Chondrocyte (in vitro differentiated cells): ENCODE results near the gene KIF1C. TPM values are rescaled to one million over a fixed set of nuclear protein-coding genes. Genes with fewer than 3 reads are reported as not detected.
"Not testable (repeated sequence)": the region's sequence is repeated elsewhere in the genome, so short reads cannot be mapped to it uniquely, and the experiment has no call there.

Experiments
- DNase-seq: peaks from one replicate; pipeline ENCODE4 v3.0.0; 2021; ENCODE audit warnings: mixed read lengths, low spot score
- H3K27ac Mint-ChIP-seq: one replicate; pipeline ENCODE4 v1.8.0; 2021; ENCODE audit warnings: mild to moderate bottlenecking, moderate library complexity, mixed read lengths; ENCODE audit not compliant: unreplicated experiment
- H3K27me3 Mint-ChIP-seq: 2 replicates; pipeline ENCODE4 v1.8.0; 2021; ENCODE audit warnings: low read depth, mixed read lengths
- H3K36me3 Mint-ChIP-seq: 2 replicates; pipeline ENCODE4 v1.8.0; 2021; ENCODE audit warnings: low read depth, mixed read lengths
- H3K4me1 Mint-ChIP-seq: 2 replicates; pipeline ENCODE4 v1.8.0; 2021; ENCODE audit warnings: low read depth, mild to moderate bottlenecking, mixed read lengths
- H3K4me3 Mint-ChIP-seq: one replicate; pipeline ENCODE4 v1.8.0; 2021; ENCODE audit warnings: mild to moderate bottlenecking, moderate library complexity, mixed read lengths; ENCODE audit not compliant: unreplicated experiment
- H3K9me3 Mint-ChIP-seq: 2 replicates; pipeline ENCODE4 v1.8.0; 2021; ENCODE audit warnings: low read depth, mixed read lengths
- CTCF ChIP-seq: fragments of 200-600 bp; sonication (generic); IDR thresholded peaks from 2 replicates; pipeline ENCODE4 v1.5.0; 2021; ENCODE audit warnings: antibody characterized with exemption, mild to moderate bottlenecking, moderate library complexity
- microRNA-seq: library from miRNA; unstranded; fragments of <30 nt; microRNA quantifications from one replicate; pipeline ENCODE4 v1.2.0, GENCODE V29; 2020; ENCODE audit warnings: borderline number of aligned reads
- total RNA-seq: library from RNA; stranded (reverse); gene quantifications from 3 replicates; pipeline ENCODE4 v1.2.1, GENCODE V29; 2021

The KIF1C gene
- total RNA-seq, 1 donor from 2014 or later = 174 TPM

- no peak for DNase-seq
- peaks cover 6% of the 10 kb centered on the region for H3K4me1 Mint-ChIP-seq
- H3K9me3 Mint-ChIP-seq = no peaks in the 10 kb centered on the region
- no peak for TF ChIP-seq CTCF
- H3K36me3 Mint-ChIP-seq = no peaks in the 10 kb centered on the region
- peaks cover 5% of the 10 kb centered on the region for H3K27me3 Mint-ChIP-seq
- no peak overlapping the region for H3K4me3 Mint-ChIP-seq
- H3K27ac Mint-ChIP-seq = no peak overlapping the region
Measured at GRCh38 chr17:5068236-5068635, 70.5 kb downstream of the KIF1C start.

- TF ChIP-seq CTCF = no peak
Measured at GRCh38 chr17:5069724-5070123, 72.0 kb downstream of the KIF1C start.

DNA sequence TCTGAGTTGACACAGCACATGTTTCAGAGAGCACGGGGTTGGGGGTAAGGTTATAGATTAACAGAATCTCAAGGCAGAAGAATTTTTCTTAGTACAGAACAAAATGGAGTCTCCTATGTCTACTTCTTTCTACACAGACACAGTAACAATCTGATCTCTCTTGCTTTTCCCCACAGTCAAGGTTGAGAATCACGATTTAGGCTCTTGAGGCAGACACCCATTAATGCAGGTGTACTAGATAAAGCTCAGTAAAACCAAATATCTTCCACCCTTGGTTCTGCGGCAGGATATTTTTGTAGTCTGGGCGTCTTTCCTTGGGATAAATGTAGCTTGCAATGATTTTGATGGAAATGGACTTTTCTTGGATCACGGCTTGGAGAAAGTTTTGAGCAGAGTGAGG, 77.7 kb downstream of the KIF1C start:
- H3K27me3 Mint-ChIP-seq, H3K4me1 Mint-ChIP-seq, H3K4me3 Mint-ChIP-seq, DNase-seq, H3K36me3 Mint-ChIP-seq, H3K27ac Mint-ChIP-seq, H3K9me3 Mint-ChIP-seq: not testable (repeated sequence)

More at GRCh38 chr17:5069724-5070123, 72.0 kb downstream of the KIF1C start:
- DNase-seq = no peak
- Mint-ChIP-seq H3K9me3 (no peaks in the 10 kb centered on the region), H3K4me3 (no peak overlapping the region), H3K36me3 (no peaks in the 10 kb centered on the region), H3K27ac (no peak overlapping the region), H3K27me3 (peaks cover 5% of the 10 kb centered on the region), H3K4me1 (peaks cover 6% of the 10 kb centered on the region)

GRCh38 chr17:5077275-5077674, 79.5 kb downstream of the KIF1C start:
- not testable (repeated sequence) for H3K4me3 Mint-ChIP-seq, H3K27me3 Mint-ChIP-seq, H3K27ac Mint-ChIP-seq, H3K9me3 Mint-ChIP-seq, H3K36me3 Mint-ChIP-seq, H3K4me1 Mint-ChIP-seq
- peak; percentile 41 for DNase-seq

DNA sequence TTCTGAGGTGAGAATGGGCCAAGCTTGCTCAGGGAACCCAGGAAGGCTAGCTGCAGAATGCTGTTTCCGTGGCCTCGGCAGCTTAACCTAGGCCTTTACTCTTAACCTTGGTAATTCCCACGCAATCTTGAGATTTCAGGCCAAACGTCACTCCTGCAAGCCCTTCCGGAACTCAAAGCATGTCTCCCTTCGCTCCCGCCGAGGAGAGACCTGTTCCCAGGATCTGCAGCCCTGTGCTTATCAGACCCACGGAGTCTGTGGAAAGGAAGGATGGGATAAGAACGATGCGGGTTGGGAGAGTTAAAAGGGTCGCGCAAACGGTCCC, 80.0 kb downstream of the KIF1C start:
- Mint-ChIP-seq H3K27ac (no peak overlapping the region), H3K4me3 (peak overlapping the region; percentile 71), H3K4me1 (peaks cover 4% of the 10 kb centered on the region), H3K27me3 (peaks cover 3% of the 10 kb centered on the region), H3K9me3 (peaks cover under 1% of the 10 kb centered on the region), H3K36me3 (peaks cover 2% of the 10 kb centered on the region)
- no peak for TF ChIP-seq CTCF
- DNase-seq = peak; percentile 67

Small RNA genes lying within 50 kb of the gene (microRNA-seq; reads per million reads assigned to microRNA genes)
- gene MIR6864 (not detected), gene MIR6865 (not detected)

Other genes with a start within 250 kb of the KIF1C start
- gene TM4SF5, start 226.1 kb upstream of the KIF1C start, total RNA-seq = not detected in 3 replicates
- gene VMO1, start 211.6 kb upstream of the KIF1C start, total RNA-seq = 0.82 to 2.4 TPM (median 1.2 TPM) in 3 replicates
- gene GLTPD2, start 209.0 kb upstream of the KIF1C start, total RNA-seq = not detected in 3 replicates
- gene PSMB6, start 201.8 kb upstream of the KIF1C start, total RNA-seq = 110 to 146 TPM (median 113 TPM) in 3 replicates
- 30.3 to 35.3 TPM (median 32.1 TPM) in 3 replicates for gene PLD2, start 190.8 kb upstream of the KIF1C start, total RNA-seq
- gene MINK1, start 164.6 kb upstream of the KIF1C start, total RNA-seq = 89.1 to 93.0 TPM (median 90.6 TPM) in 3 replicates
- 1.5 to 1.8 TPM (median 1.6 TPM) in 3 replicates for gene C17orf107, start 98.4 kb upstream of the KIF1C start, total RNA-seq
- gene CHRNE, start 94.9 kb upstream of the KIF1C start, total RNA-seq = 0.22 to 0.35 TPM in 2 of 3 replicates, not detected in the other
- gene GP1BA, start 65.7 kb upstream of the KIF1C start, total RNA-seq = not detected in 3 replicates
- 44.0 to 62.4 TPM (median 46.6 TPM) in 3 replicates for gene SLC25A11, start 57.9 kb upstream of the KIF1C start, total RNA-seq
- 69.7 to 95.8 TPM (median 74.5 TPM) in 3 replicates for gene RNF167, start 57.7 kb upstream of the KIF1C start, total RNA-seq
- 512 to 784 TPM (median 766 TPM) in 3 replicates for gene PFN1, start 49.4 kb upstream of the KIF1C start, total RNA-seq
- gene ENO3, start 46.8 kb upstream of the KIF1C start, total RNA-seq = 7.0 to 9.8 TPM (median 7.4 TPM) in 3 replicates
- 73.0 to 87.3 TPM (median 79.4 TPM) in 3 replicates for gene SPAG7, start 30.1 kb upstream of the KIF1C start, total RNA-seq
- 47.4 to 97.8 TPM (median 90.2 TPM) in 3 replicates for gene CAMTA2, start 10.3 kb upstream of the KIF1C start, total RNA-seq
- 0.74 to 1.5 TPM (median 0.85 TPM) in 3 replicates for gene INCA1, start 428 bp upstream of the KIF1C start, total RNA-seq
- gene SLC52A1, start 37.5 kb downstream of the KIF1C start, total RNA-seq = not detected in 3 replicates
- gene ZFP3, start 80.5 kb downstream of the KIF1C start, total RNA-seq = 0.29 to 0.69 TPM (median 0.55 TPM) in 3 replicates
- gene ZNF232, start 113.9 kb downstream of the KIF1C start, total RNA-seq = 7.4 to 8.3 TPM (median 8.0 TPM) in 3 replicates
- 0.10 to 0.15 TPM (median 0.12 TPM) in 3 replicates for gene USP6, start 118.1 kb downstream of the KIF1C start, total RNA-seq
- 4.1 to 8.5 TPM (median 4.7 TPM) in 3 replicates for gene ZNF594, start 193.9 kb downstream of the KIF1C start, total RNA-seq
- gene SCIMP, start 236.9 kb downstream of the KIF1C start, total RNA-seq = not detected in 3 replicates